HepG2 (cell line): ENCODE data around the gene RIT2. TPM values are rescaled to one million over a fixed set of nuclear protein-coding genes. Genes with fewer than 3 reads are reported as not detected.

Experiments
- ATAC-seq: fragments of 200-7000 bp; cut with Tn5 transposase; 3 replicates; pipeline ENCODE4 v1.9.1; 2020; ENCODE audit warnings: mild to moderate bottlenecking, moderate library complexity
- BruUV-seq: library from RNA; stranded (reverse); fragments of 400-500 nt; replicated peaks from 2 replicates; lab custom pipeline; 2021; lab: Mats Ljungman, UMichigan
- CTCF ChIA-PET: fragments of 300-600 bp; formaldehyde crosslinking; extraction: SDS; loops from one replicate; lab custom pipeline; 2021; ENCODE audit warnings: low total read pairs, inconsistent platforms, low intra/inter-chr PET ratio; lab: Yijun Ruan, JAX
- POLR2A ChIA-PET: fragments of 350-600 bp; sonication (Branson Sonifier 250); formaldehyde crosslinking; loops from one replicate; lab custom pipeline; 2020; ENCODE audit warnings: antibody characterized with exemption, inconsistent platforms; lab: Yijun Ruan, JAX
- DNase-seq: peaks from one replicate; pipeline ENCODE4 v3.0.0-alpha.2; 2015; ENCODE audit warnings: low spot score
- FAIRE-seq: peaks from 3 replicates; lab custom pipeline; 2011; peaks lifted over from hg19 to GRCh38; lab: Jason Lieb, UNC
- H2AFZ ChIP-seq: one replicate; pipeline ENCODE4 v1.6.1; 2011; ENCODE audit warnings: low read length, inconsistent platforms
- H3K27ac ChIP-seq: fragments of 300-600 bp; 3 replicates; pipeline ENCODE4 v1.8.0; 2011; ENCODE audit warnings: mixed run types, mild to moderate bottlenecking, mixed read lengths, low read length, inconsistent platforms; ENCODE audit not compliant: insufficient read depth; ENCODE audit errors: extremely low read length
- H3K27me3 ChIP-seq, 2 experiments: fragments of 200-600 bp in 1 of 2; 2 replicates in 1 of 2; 3 replicates in 1 of 2; pipeline versions ENCODE4 v1.6.0 to v1.8.0; 2011; ENCODE audit warnings: low read length in 2 of 2, mild to moderate bottlenecking in 2 of 2, moderate library complexity in 2 of 2, inconsistent platforms in 1 of 2; ENCODE audit not compliant: insufficient read depth in 2 of 2, control insufficient read depth in 1 of 2
- H3K36me3 ChIP-seq, 2 experiments: fragments of 200-600 bp in 1 of 2; replicated peaks in 1 of 2; 2 replicates in 1 of 2; 3 replicates in 1 of 2; pipeline versions ENCODE4 v1.5.1 to v1.8.0; 2011; ENCODE audit warnings: low read length in 2 of 2, inconsistent platforms in 1 of 2; ENCODE audit not compliant: insufficient read depth in 2 of 2, control insufficient read depth in 1 of 2
- H3K4me1 ChIP-seq: 2 replicates; pipeline ENCODE4 v1.5.1; 2012; ENCODE audit warnings: low read length, inconsistent platforms; ENCODE audit not compliant: insufficient read depth
- H3K4me2 ChIP-seq: 2 replicates; pipeline ENCODE4 v1.6.0; 2011; ENCODE audit warnings: low read depth, low read length, inconsistent platforms
- H3K4me3 ChIP-seq, 3 experiments: fragments of 200-600 bp in 1 of 3; sonication (generic), shearing (Covaris generic) in 1 of 3; replicated peaks in 1 of 3; 2 replicates each; pipeline ENCODE4 v1.5.1; 2011 to 2016; ENCODE audit warnings: low read length in 3 of 3, inconsistent platforms in 2 of 3, low read depth in 2 of 3, mild to moderate bottlenecking in 2 of 3, control low read depth in 1 of 3, mixed read lengths in 1 of 3; ENCODE audit not compliant: insufficient read depth in 1 of 3
- H3K79me2 ChIP-seq: one replicate; pipeline ENCODE4 v1.6.1; 2011; ENCODE audit warnings: low read length, inconsistent platforms; ENCODE audit not compliant: insufficient read depth
- H3K9ac ChIP-seq: 2 replicates; pipeline ENCODE4 v1.6.0; 2011; ENCODE audit warnings: mild to moderate bottlenecking, low read depth, low read length, inconsistent platforms; ENCODE audit not compliant: insufficient read depth
- H3K9me3 ChIP-seq: 2 replicates; pipeline ENCODE4 v1.5.1; 2012; ENCODE audit warnings: mild to moderate bottlenecking, low read length
- H4K20me1 ChIP-seq: 2 replicates; pipeline ENCODE4 v1.6.0; 2011; ENCODE audit warnings: inconsistent platforms, mild to moderate bottlenecking, low read length, moderate library complexity; ENCODE audit not compliant: insufficient read depth
- CENPX ChIP-seq: sonication (generic); formaldehyde crosslinking; IDR thresholded peaks from 2 replicates; pipeline ENCODE4 v1.9.0; 2021; ENCODE audit warnings: mild to moderate bottlenecking, missing genetic modification reagents, moderate library complexity
- CSRNP2 ChIP-seq: sonication (generic); formaldehyde crosslinking; conservative IDR thresholded peaks from 2 replicates; pipeline ENCODE4 v1.8.0; 2022; ENCODE audit warnings: low read depth, missing genetic modification reagents
- ESRRA ChIP-seq: sonication (generic); formaldehyde crosslinking; IDR thresholded peaks from 2 replicates; pipeline ENCODE4 v1.5.1; 2020; ENCODE audit warnings: mild to moderate bottlenecking, low read depth, missing genetic modification reagents
- FOSL2 ChIP-seq: sonication (generic); formaldehyde crosslinking; IDR thresholded peaks from 2 replicates; pipeline ENCODE4 v1.4.0; 2020; ENCODE audit warnings: missing genetic modification reagents
- GLMP ChIP-seq: sonication (generic); formaldehyde crosslinking; IDR thresholded peaks from 2 replicates; pipeline ENCODE4 v1.9.0; 2021; ENCODE audit warnings: missing genetic modification reagents, mild to moderate bottlenecking, borderline replicate concordance
- JUN ChIP-seq: sonication (generic); formaldehyde crosslinking; IDR thresholded peaks from 2 replicates; pipeline ENCODE4 v1.4.0; 2020; ENCODE audit warnings: mild to moderate bottlenecking, missing genetic modification reagents
- MEIS2 ChIP-seq: sonication (generic); formaldehyde crosslinking; IDR thresholded peaks from 2 replicates; pipeline ENCODE4 v1.9.0; 2021; ENCODE audit warnings: mild to moderate bottlenecking, missing genetic modification reagents
- MLXIP ChIP-seq: sonication (generic); formaldehyde crosslinking; IDR thresholded peaks from 2 replicates; pipeline ENCODE4 v1.9.0; 2021; ENCODE audit warnings: missing genetic modification reagents, borderline replicate concordance
- POLR2AphosphoS5 ChIP-seq: IDR thresholded peaks from 2 replicates; pipeline ENCODE4 v1.6.1; 2012; ENCODE audit warnings: low read depth, low read length
- SNAPC5 ChIP-seq: sonication (generic); formaldehyde crosslinking; IDR thresholded peaks from 2 replicates; pipeline ENCODE4 v1.8.1; 2023; ENCODE audit warnings: mild to moderate bottlenecking, missing genetic modification reagents, borderline replicate concordance
- ZFP62 ChIP-seq: sonication (generic); formaldehyde crosslinking; IDR thresholded peaks from 2 replicates; pipeline ENCODE4 v1.4.0; 2020; ENCODE audit warnings: missing genetic modification reagents
- ZFP90 ChIP-seq: sonication (generic); formaldehyde crosslinking; IDR thresholded peaks from 2 replicates; pipeline ENCODE4 v1.8.0; 2022; ENCODE audit warnings: missing genetic modification reagents, mild to moderate bottlenecking, inconsistent platforms, borderline replicate concordance
- ZNF12 ChIP-seq: sonication (generic); formaldehyde crosslinking; IDR thresholded peaks from 2 replicates; pipeline ENCODE4 v1.5.0; 2020; ENCODE audit warnings: missing genetic modification reagents
- ZNF17 ChIP-seq: sonication (generic); formaldehyde crosslinking; IDR thresholded peaks from 2 replicates; pipeline ENCODE4 v1.5.0; 2020; ENCODE audit warnings: mild to moderate bottlenecking, missing genetic modification reagents
- ZNF205 ChIP-seq: IDR thresholded peaks from 2 replicates; pipeline ENCODE4 v1.6.1; 2018; ENCODE audit warnings: missing biosample characterization, missing genetic modification reagents
- ZNF639 ChIP-seq: conservative IDR thresholded peaks from 2 replicates; pipeline ENCODE4 v1.6.1; 2018; ENCODE audit warnings: missing genetic modification reagents
- ZSCAN5A ChIP-seq: sonication (generic); formaldehyde crosslinking; IDR thresholded peaks from 2 replicates; pipeline ENCODE4 v1.8.0; 2022; ENCODE audit warnings: mild to moderate bottlenecking, missing genetic modification reagents, borderline replicate concordance
- WGBS: methylation state at CpG from one replicate; pipeline ENCODE4 v1.1.6; 2017; ENCODE audit warnings: low lambda C conversion rate; 5-methylcytosine and 5-hydroxymethylcytosine counted together
- in situ Hi-C: cut with HindIII; loops from 2 replicates; pipeline ENCODE4 v1.10.0; 2017; ENCODE audit warnings: low pct_unique_long_range_greater_than_20kb; ENCODE audit not compliant: extremely low pct_ligation_motif_present
- intact Hi-C: fragments of 100-400 bp; cut with micrococcal nuclease; formaldehyde crosslinking; loops from one replicate; pipeline ENCODE4 v1.10.0; 2022; ENCODE audit not compliant: unreplicated experiment
- polyA plus RNA-seq, 8 experiments: library from polyadenylated mRNA; depleted of rRNA in 3 of 8; stranded (reverse) in 7 of 8; unstranded in 1 of 8; fragments of >200 nt; fragmentation: Illumina TruSeq in 4 of 8; extraction: Trizol in 4 of 8; gene quantifications; 2 replicates each; pipeline versions ENCODE4 v1.2.1 to v1.2.3, GENCODE V29; 2011 to 2016; ENCODE audit warnings: low read depth in 4 of 8, missing spikeins in 1 of 8, mixed read lengths in 1 of 8; ENCODE audit not compliant: insufficient read depth in 1 of 8
- total RNA-seq, 5 experiments: library from RNA; depleted of rRNA; stranded (reverse); fragments of >200 nt; fragmentation: Illumina TruSeq; extraction: Trizol; gene quantifications; 2 replicates each; pipeline ENCODE4 v1.2.3, GENCODE V29; 2016; ENCODE audit warnings: low read depth in 1 of 5

RIT2 gene
- total and polyA plus RNA-seq, 2 of the 13 experiments (the other 11 are each of a cell fraction or from before 2014, with no cell fraction given), result not detected

GRCh38 chr18:42736074-42736473 lies 379.4 kb downstream of the RIT2 start:
- in situ Hi-C loops (no loop called here), intact Hi-C loops (no loop called here)
- no peaks in the 10 kb centered on the region for H3K36me3 ChIP-seq
- 0% methylated on average over 1 of the region's 1 CpG for WGBS
- H3K9me3 ChIP-seq, result no peaks in the 10 kb centered on the region
- ChIA-PET CTCF (no interaction called here), POLR2A (no interaction called here)
- no peak overlapping the region for H3K9ac ChIP-seq
- DNase-seq (no peak), FAIRE-seq (no peak), ATAC-seq (no peak)
- no peak overlapping the region for H3K27ac ChIP-seq
- H3K4me1 ChIP-seq, result no peaks in the 10 kb centered on the region
- H4K20me1 ChIP-seq, result no peaks in the 10 kb centered on the region
- H2AFZ ChIP-seq, result no peak overlapping the region
- BruUV-seq, result no TSS peak
- no peak overlapping the region for H3K4me3 ChIP-seq
- no peaks in the 10 kb centered on the region for H3K27me3 ChIP-seq
- H3K79me2 ChIP-seq, result no peaks in the 10 kb centered on the region
- no peak overlapping the region for H3K4me2 ChIP-seq
- no peak for TF ChIP-seq POLR2AphosphoS5
- no peak for TF ChIP-seq CSRNP2
- no peak for TF ChIP-seq ZNF17 (CRISPR knock-in tag)
- no peak for TF ChIP-seq GLMP (CRISPR knock-in tag)
- TF ChIP-seq MEIS2 (CRISPR knock-in tag), result no peak
- no peak for TF ChIP-seq ZFP90 (CRISPR knock-in tag)
- no peak for TF ChIP-seq FOSL2 (CRISPR knock-in tag)
- no peak for TF ChIP-seq ZNF205
- TF ChIP-seq ZSCAN5A, result no peak
- no peak for TF ChIP-seq ZNF639 (CRISPR knock-in tag)
- no peak for TF ChIP-seq JUN (CRISPR knock-in tag)
- TF ChIP-seq SNAPC5 (CRISPR knock-in tag), result no peak
- no peak for TF ChIP-seq ZFP62 (CRISPR knock-in tag)
- no peak for TF ChIP-seq ESRRA
- TF ChIP-seq MLXIP (CRISPR knock-in tag), result no peak
- TF ChIP-seq CENPX (CRISPR knock-in tag), result no peak
- TF ChIP-seq ZNF12 (CRISPR knock-in tag), result no peak
